ENCODE measurements around the gene BEX4.
"Not testable (repeated sequence)": the region's sequence is repeated elsewhere in the genome, so short reads cannot be mapped to it uniquely, and the experiment has no call there.

Gene BEX4

GRCh38 chrX:103214870-103215424 lies at the start of gene BEX4:
TSS of gene BEX4 (plus strand) at chrX:103215108. CDS start at chrX:103216154, 1,046 bp downstream.
- DNase-seq, result peak; percentile 57

- DNase-seq, result peak; percentile 57
Measured at GRCh38 chrX:103170216-103170615, 44.7 kb upstream of the BEX4 start.

GRCh38 chrX:103171353-103171752 lies 43.6 kb upstream of the BEX4 start:
- no peak for DNase-seq

- not testable (repeated sequence) for DNase-seq
Measured at GRCh38 chrX:103175256-103175655, 39.7 kb upstream of the BEX4 start.

- peak; percentile 26 for DNase-seq
Measured at GRCh38 chrX:103175944-103176753, 38.8 kb upstream of the BEX4 start.

- DNase-seq, result no peak
Measured at GRCh38 chrX:103177556-103177955, 37.4 kb upstream of the BEX4 start.

GRCh38 chrX:103183912-103184311 lies 31.0 kb upstream of the BEX4 start:
- DNase-seq, result no peak

- DNase-seq, result peak; percentile 1
Measured at GRCh38 chrX:103187953-103188475, 26.9 kb upstream of the BEX4 start.

GRCh38 chrX:103197721-103198306 lies 17.1 kb upstream of the BEX4 start:
- DNase-seq, result peak; percentile 83

- DNase-seq, result not testable (repeated sequence)
Measured at GRCh38 chrX:103198668-103199067, 16.2 kb upstream of the BEX4 start.

GRCh38 chrX:103201041-103201440 lies 13.9 kb upstream of the BEX4 start:
- no peak for DNase-seq

- DNase-seq, result no peak
Measured at GRCh38 chrX:103210056-103210455, 4.9 kb upstream of the BEX4 start.

GRCh38 chrX:103211012-103211715 lies 3.7 kb upstream of the BEX4 start:
- peak; percentile 23 for DNase-seq

- DNase-seq, result no peak
Measured at GRCh38 chrX:103212749-103213457, 2.0 kb upstream of the BEX4 start.

- DNase-seq, result peak; percentile 5
Measured at GRCh38 chrX:103215425-103215991, 600 bp downstream of the BEX4 start.

GRCh38 chrX:103220511-103221323 lies 5.8 kb downstream of the BEX4 start:
- no peak for DNase-seq

GRCh38 chrX:103225918-103226317 lies 11.0 kb downstream of the BEX4 start:
- DNase-seq, result not testable (repeated sequence)

- DNase-seq, result no peak
Measured at GRCh38 chrX:103233263-103233662, 18.4 kb downstream of the BEX4 start.

- DNase-seq, result no peak
Measured at GRCh38 chrX:103234869-103235268, 20.0 kb downstream of the BEX4 start.

GRCh38 chrX:103235608-103236007 lies 20.7 kb downstream of the BEX4 start:
- DNase-seq, result not testable (repeated sequence)

GRCh38 chrX:103236296-103236695 lies 21.4 kb downstream of the BEX4 start:
- DNase-seq, result no peak
